SK-N-SH treated with all-trans-retinoic acid at 6 μM for 48 hours (cell line): ENCODE results near the gene PTTG1IP.

Source experiments
- ATAC-seq: fragments of 200-7000 bp; cut with Tn5 transposase; 3 replicates; pipeline ENCODE4 v1.9.1; 2020; ENCODE audit warnings: mild to moderate bottlenecking, moderate library complexity
- ARNTL ChIP-seq: fragments of 450-650 bp; formaldehyde crosslinking; IDR thresholded peaks from 2 replicates; pipeline ENCODE4 v1.5.0; 2020; ENCODE audit warnings: low read depth, mild to moderate bottlenecking, moderate library complexity, borderline replicate concordance
- CREB5 ChIP-seq: fragments of 250-450 bp; sonication (Bioruptor Pico); IDR thresholded peaks from 2 replicates; pipeline ENCODE4 v1.5.1; 2020; ENCODE audit warnings: low read depth, mild to moderate bottlenecking, moderate library complexity
- CSDC2 ChIP-seq: fragments of 250-450 bp; sonication (Bioruptor Pico); IDR thresholded peaks from 2 replicates; pipeline ENCODE4 v1.5.0; 2020; ENCODE audit warnings: mild to moderate bottlenecking, moderate library complexity
- CSRNP3 ChIP-seq: fragments of 250-450 bp; sonication (Bioruptor Pico); IDR thresholded peaks from 2 replicates; pipeline ENCODE4 v1.5.1; 2021; ENCODE audit warnings: mild to moderate bottlenecking, moderate library complexity
- ESRRG ChIP-seq: fragments of 250-450 bp; sonication (Bioruptor Pico); IDR thresholded peaks from 2 replicates; pipeline ENCODE4 v1.6.1; 2021; ENCODE audit warnings: mild to moderate bottlenecking
- ISL1 ChIP-seq: fragments of 250-450 bp; sonication (Bioruptor Pico); IDR thresholded peaks from 2 replicates; pipeline ENCODE4 v2.1.2; 2022; ENCODE audit warnings: mild to moderate bottlenecking, moderate library complexity
- OSR1 ChIP-seq: fragments of 250-450 bp; sonication (Bioruptor Pico); IDR thresholded peaks from 2 replicates; pipeline ENCODE4 v1.8.0; 2022; ENCODE audit warnings: moderate library complexity, mild to moderate bottlenecking, inconsistent platforms
- POU6F1 ChIP-seq: fragments of 250-450 bp; sonication (Bioruptor Pico); IDR thresholded peaks from 2 replicates; pipeline ENCODE4 v1.8.0; 2021; ENCODE audit warnings: low read depth, mild to moderate bottlenecking, moderate library complexity, borderline replicate concordance
- PPARA ChIP-seq: fragments of 250-450 bp; sonication (Bioruptor Pico); IDR thresholded peaks from 2 replicates; pipeline ENCODE4 v1.5.0; 2020; ENCODE audit warnings: mild to moderate bottlenecking, borderline replicate concordance
- RARB ChIP-seq: fragments of 250-450 bp; sonication (Bioruptor Pico); IDR thresholded peaks from 2 replicates; pipeline ENCODE4 v1.8.0; 2021; ENCODE audit warnings: mild to moderate bottlenecking, moderate library complexity
- SNAI2 ChIP-seq: fragments of 250-450 bp; sonication (Bioruptor Pico); IDR thresholded peaks from 2 replicates; pipeline ENCODE4 v1.5.0; 2020; ENCODE audit warnings: mild to moderate bottlenecking, moderate library complexity
- TOX ChIP-seq: fragments of 250-450 bp; sonication (Bioruptor Pico); IDR thresholded peaks from 2 replicates; pipeline ENCODE4 v1.8.0; 2021; ENCODE audit warnings: mild to moderate bottlenecking, moderate library complexity, borderline replicate concordance
- ZC3H10 ChIP-seq: fragments of 250-450 bp; sonication (Bioruptor Pico); IDR thresholded peaks from 2 replicates; pipeline ENCODE4 v1.5.1; 2021; ENCODE audit warnings: mild to moderate bottlenecking, moderate library complexity
- ZFP3 ChIP-seq: fragments of 250-450 bp; sonication (Bioruptor Pico); IDR thresholded peaks from 2 replicates; pipeline ENCODE4 v1.5.0; 2020; ENCODE audit warnings: mild to moderate bottlenecking, moderate library complexity
- ZFP30 ChIP-seq: fragments of 450-650 bp; formaldehyde crosslinking; IDR thresholded peaks from 2 replicates; pipeline ENCODE4 v1.5.0; 2022; ENCODE audit warnings: mild to moderate bottlenecking, moderate library complexity
- ZNF565 ChIP-seq: fragments of 450-650 bp; formaldehyde crosslinking; conservative IDR thresholded peaks from 2 replicates; pipeline ENCODE4 v1.5.0; 2020; ENCODE audit warnings: low read depth, mild to moderate bottlenecking, moderate library complexity
- ZNF70 ChIP-seq: fragments of 450-650 bp; formaldehyde crosslinking; IDR thresholded peaks from 2 replicates; pipeline ENCODE4 v1.5.0; 2020; ENCODE audit warnings: mild to moderate bottlenecking, moderate library complexity
- ZNF8 ChIP-seq: fragments of 450-650 bp; formaldehyde crosslinking; IDR thresholded peaks from 2 replicates; pipeline ENCODE4 v1.5.0; 2020; ENCODE audit warnings: mild to moderate bottlenecking, moderate library complexity
- TF ChIP-seq, protein P1 (sequence below): fragments of 250-450 bp; sonication (Bioruptor Pico); IDR thresholded peaks from 2 replicates; pipeline ENCODE4 v1.8.0; 2020; ENCODE audit warnings: mild to moderate bottlenecking, moderate library complexity, borderline replicate concordance
- TF ChIP-seq, protein P2 (sequence below): fragments of 250-450 bp; sonication (Bioruptor Pico); IDR thresholded peaks from 2 replicates; pipeline ENCODE4 v1.5.0; 2020; ENCODE audit warnings: mild to moderate bottlenecking, moderate library complexity

PTTG1IP gene

DNA sequence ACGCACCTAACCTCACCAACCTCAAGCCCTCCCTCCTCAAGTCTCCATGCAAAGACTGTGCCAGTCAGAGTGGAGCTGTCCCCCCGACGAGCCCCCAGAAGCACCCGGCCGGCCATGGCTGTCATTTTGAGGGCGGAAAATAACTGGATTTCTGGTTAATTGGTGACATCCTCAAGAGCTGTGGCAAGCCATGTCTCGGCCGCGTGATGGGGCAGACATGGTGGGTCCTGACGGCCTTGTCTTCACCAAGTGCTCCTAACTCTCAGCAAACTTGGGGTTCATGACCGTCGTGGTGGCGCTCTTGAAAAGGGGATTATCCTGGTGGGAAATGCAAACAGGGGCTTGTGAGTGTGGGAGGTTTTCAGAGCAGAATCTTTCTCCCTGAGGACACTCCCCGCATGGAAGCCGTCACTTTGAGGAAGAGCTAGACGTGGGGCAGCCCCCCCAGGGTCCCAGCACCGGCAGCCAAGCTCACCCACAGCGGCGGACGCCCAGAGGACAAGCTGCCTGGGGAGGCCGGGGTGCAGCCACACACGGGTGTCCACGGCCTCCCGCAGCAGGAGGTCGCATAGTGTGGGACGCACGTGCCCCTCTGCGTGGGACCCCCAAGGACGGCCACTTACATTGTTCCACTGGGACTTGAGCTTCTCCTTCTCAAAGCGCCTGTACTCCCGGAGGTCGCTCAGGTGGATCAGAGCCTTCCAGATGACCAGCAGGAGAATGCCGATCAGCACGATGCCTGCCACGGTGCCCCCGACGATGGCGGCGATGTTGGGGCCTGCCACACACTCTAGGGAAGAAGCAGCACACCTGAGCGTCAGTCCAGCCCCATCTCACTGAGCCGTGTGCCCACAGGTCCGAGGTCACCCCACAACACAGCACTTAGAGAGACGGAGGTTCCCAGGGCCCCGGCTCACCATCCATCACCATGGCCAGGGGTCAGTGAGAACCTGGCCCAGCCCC is 12.9 kb upstream of the PTTG1IP start:
- TF ChIP-seq, protein P1, sequence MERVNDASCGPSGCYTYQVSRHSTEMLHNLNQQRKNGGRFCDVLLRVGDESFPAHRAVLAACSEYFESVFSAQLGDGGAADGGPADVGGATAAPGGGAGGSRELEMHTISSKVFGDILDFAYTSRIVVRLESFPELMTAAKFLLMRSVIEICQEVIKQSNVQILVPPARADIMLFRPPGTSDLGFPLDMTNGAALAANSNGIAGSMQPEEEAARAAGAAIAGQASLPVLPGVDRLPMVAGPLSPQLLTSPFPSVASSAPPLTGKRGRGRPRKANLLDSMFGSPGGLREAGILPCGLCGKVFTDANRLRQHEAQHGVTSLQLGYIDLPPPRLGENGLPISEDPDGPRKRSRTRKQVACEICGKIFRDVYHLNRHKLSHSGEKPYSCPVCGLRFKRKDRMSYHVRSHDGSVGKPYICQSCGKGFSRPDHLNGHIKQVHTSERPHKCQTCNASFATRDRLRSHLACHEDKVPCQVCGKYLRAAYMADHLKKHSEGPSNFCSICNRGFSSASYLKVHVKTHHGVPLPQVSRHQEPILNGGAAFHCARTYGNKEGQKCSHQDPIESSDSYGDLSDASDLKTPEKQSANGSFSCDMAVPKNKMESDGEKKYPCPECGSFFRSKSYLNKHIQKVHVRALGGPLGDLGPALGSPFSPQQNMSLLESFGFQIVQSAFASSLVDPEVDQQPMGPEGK (CRISPR knock-in tag) = no peak
- TF ChIP-seq ZNF8 (CRISPR knock-in tag) (no peak), PPARA (CRISPR knock-in tag) (no peak), ESRRG (no peak), ARNTL (CRISPR knock-in tag) (no peak), CREB5 (CRISPR knock-in tag) (no peak), CSDC2 (CRISPR knock-in tag) (no peak), ISL1 (no peak), OSR1 (no peak), ZNF565 (CRISPR knock-in tag) (no peak), RARB (no peak), SNAI2 (no peak), ZC3H10 (CRISPR knock-in tag) (no peak), TOX (CRISPR knock-in tag) (no peak), ZNF70 (CRISPR knock-in tag) (no peak)
- TF ChIP-seq, protein P2, sequence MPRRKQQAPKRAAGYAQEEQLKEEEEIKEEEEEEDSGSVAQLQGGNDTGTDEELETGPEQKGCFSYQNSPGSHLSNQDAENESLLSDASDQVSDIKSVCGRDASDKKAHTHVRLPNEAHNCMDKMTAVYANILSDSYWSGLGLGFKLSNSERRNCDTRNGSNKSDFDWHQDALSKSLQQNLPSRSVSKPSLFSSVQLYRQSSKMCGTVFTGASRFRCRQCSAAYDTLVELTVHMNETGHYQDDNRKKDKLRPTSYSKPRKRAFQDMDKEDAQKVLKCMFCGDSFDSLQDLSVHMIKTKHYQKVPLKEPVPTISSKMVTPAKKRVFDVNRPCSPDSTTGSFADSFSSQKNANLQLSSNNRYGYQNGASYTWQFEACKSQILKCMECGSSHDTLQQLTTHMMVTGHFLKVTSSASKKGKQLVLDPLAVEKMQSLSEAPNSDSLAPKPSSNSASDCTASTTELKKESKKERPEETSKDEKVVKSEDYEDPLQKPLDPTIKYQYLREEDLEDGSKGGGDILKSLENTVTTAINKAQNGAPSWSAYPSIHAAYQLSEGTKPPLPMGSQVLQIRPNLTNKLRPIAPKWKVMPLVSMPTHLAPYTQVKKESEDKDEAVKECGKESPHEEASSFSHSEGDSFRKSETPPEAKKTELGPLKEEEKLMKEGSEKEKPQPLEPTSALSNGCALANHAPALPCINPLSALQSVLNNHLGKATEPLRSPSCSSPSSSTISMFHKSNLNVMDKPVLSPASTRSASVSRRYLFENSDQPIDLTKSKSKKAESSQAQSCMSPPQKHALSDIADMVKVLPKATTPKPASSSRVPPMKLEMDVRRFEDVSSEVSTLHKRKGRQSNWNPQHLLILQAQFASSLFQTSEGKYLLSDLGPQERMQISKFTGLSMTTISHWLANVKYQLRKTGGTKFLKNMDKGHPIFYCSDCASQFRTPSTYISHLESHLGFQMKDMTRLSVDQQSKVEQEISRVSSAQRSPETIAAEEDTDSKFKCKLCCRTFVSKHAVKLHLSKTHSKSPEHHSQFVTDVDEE (CRISPR knock-in tag) = no peak
- no peak for ATAC-seq

DNA sequence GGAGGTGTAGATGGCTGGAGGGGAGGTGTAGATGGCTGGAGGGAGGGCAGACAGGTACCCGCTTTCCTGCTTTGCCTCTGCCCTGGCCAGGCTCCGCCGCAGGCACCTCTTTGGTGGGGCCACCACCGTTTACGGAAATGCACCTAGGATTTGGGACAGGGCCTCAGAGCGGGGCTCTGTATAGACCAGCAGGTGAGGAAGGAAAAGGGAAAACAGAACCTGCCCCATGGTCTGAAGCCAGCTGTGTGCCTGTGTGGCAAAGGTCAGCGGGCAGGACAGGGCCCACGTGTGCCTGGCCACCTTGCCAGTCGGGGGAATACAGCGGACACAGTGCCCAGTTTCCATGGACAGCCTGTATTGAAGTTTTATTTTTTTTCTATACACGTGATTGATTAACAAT is 12.1 kb upstream of the PTTG1IP start:
- TF ChIP-seq ZNF70 (CRISPR knock-in tag) = no peak
- TF ChIP-seq PPARA (CRISPR knock-in tag) = no peak
- no peak for TF ChIP-seq ESRRG
- TF ChIP-seq TOX (CRISPR knock-in tag) = no peak
- no peak for TF ChIP-seq ZFP30
- TF ChIP-seq POU6F1 (CRISPR knock-in tag) = no peak
- TF ChIP-seq RARB = no peak
- no peak for TF ChIP-seq ZFP3 (CRISPR knock-in tag)
- no peak for ATAC-seq

- no peak for ATAC-seq
- TF ChIP-seq ZFP30 (no peak), ESRRG (no peak), CREB5 (CRISPR knock-in tag) (no peak), ZFP3 (CRISPR knock-in tag) (no peak), TOX (CRISPR knock-in tag) (no peak), ZC3H10 (CRISPR knock-in tag) (no peak), CSRNP3 (CRISPR knock-in tag) (no peak)
- TF ChIP-seq, protein P1 (CRISPR knock-in tag) = no peak
Measured at GRCh38 chr21:44884097-44884496, 10.6 kb upstream of the PTTG1IP start.
